SK-N-DZ (cell line): ENCODE data around the gene PSEN1.
A peak's percentile ranks its signal among the peaks of the same experiment; 100 is the strongest.

Experiments
- DNase-seq: peaks from one replicate; pipeline ENCODE4 v3.0.0-alpha.2; 2015; ENCODE audit warnings: low spot score

The PSEN1 gene

DNA sequence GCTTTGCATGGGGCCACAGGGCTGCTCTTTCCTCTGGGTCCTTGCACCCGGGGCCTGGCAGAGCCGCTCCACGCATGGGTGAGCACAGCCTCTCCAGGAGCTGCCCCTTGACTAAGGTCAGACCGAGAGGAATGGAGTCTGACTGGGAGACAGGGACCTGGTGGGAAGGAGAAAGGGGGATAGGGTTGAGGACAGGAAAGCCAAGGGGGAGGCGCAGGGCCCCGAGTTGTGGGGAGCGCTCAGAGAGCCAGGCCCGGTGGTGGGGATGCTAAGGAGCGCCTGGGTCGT, 117.0 kb downstream of the PSEN1 start:
- DNase-seq: no peak

DNA sequence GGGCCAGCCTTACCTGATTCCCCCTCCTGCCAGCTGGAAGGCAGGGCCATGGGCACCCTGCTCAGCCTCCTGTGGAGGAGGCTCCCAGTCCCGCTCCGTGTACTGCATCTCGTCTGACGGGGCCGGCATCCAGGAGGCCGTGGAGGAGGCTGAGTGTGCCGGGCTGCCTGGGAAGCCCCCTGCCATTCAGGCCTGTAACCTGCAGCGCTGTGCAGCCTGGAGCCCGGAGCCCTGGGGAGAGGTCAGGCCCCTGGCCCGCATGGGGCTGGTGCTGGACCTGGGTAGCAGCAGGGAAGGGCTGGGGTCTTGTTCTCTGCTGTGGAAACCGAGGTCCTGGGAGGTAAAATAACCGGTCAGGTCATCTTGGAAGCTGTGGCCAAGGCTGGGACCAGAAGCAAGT, 117.4 kb downstream of the PSEN1 start:
- no peak for DNase-seq

DNA sequence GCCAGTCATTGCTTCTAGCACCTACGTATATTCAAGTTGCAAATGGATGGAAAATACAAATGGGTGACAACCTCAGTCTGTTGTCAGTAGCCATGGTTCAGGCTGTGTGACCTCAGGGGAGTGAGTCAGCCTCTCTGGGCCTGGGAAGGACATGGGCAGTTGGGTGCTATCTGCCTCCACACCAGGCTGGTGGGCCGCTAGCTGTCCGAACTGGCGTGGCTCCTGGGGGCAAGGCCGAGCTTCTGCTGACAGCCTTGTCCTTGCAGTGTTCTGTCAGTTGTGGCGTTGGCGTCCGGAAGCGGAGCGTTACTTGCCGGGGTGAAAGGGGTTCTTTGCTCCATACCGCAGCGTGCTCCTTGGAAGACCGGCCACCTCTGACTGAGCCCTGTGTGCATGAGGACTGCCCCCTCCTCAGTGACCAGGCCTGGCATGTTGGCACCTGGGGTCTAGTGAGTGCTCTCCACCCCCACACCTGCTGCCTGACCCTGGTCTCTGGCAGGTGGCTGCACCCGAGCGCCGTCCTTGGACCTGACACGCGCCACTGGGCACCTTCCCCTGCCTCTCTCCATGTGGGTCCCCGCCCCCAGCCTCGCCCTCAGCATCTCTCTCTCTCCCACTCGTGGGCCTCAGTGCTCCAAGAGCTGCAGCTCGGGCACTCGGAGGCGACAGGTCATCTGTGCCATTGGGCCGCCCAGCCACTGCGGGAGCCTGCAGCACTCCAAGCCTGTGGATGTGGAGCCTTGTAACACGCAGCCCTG, 118.1 kb downstream of the PSEN1 start:
- DNase-seq: no peak

DNA sequence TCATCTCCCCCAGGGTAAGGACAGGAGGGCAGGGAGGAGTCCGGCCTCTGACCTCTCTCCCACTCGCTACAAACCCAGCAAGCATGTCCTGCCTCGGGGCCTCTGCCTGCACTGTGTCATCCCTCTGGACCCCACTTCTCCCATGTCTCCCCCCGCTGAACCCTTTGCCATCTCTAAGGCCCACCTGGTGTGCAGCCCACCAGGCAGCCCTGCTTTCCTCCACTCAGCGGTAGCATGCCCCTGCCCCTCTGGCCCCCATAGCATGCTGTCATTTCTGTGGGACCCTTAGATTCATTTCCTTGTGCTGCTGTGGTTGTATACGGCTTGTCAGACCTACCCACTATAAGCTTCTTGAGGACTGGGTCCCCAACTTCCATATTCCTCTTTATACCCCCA, 118.7 kb downstream of the PSEN1 start:
- no peak for DNase-seq

DNA sequence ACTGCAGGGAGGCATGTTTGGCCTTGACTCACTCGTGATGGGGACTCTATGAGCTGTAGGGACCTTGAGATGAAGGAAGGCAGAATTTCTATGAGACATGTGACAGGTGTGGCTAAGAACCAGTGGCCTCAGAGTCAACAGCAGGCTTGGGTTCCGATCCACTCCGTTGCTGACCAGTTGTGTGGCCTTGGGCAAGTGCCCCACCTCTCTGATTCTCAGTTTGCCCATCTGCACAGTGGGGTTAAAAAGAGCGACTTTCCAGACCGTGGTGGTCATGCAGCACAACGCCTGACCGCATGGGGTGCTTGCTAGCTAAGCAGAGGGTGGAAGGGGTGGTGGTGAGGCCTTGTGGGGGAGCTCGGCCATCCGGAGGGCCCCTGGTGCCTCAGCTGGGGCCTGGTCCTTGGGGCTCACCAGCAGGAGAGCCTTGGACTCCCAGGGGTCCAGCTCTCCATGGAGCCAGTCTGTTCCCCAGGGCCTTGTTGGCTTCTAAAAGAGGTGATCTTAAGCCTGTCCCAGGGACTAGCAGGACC, 119.5 kb downstream of the PSEN1 start:
- DNase-seq: no peak

DNA sequence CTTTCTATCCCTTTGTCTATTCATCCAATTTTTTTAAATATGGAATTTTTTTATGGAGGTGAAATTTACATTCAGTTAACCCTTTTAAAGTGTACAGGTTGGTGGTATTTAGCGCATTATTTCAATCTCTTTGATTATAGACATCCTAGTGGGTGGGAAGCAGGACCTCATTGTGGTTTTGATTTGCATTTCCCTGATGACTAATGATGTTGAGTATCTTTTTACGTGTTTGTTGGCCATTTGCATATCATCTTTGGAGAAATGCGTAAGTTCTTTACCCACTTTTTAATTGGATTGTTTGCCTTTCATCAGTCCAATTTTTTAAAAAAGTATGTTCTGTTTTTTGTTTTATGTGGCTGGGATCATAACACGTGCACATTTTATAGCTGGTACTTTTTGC, 121.8 kb downstream of the PSEN1 start:
- DNase-seq: no peak

DNA sequence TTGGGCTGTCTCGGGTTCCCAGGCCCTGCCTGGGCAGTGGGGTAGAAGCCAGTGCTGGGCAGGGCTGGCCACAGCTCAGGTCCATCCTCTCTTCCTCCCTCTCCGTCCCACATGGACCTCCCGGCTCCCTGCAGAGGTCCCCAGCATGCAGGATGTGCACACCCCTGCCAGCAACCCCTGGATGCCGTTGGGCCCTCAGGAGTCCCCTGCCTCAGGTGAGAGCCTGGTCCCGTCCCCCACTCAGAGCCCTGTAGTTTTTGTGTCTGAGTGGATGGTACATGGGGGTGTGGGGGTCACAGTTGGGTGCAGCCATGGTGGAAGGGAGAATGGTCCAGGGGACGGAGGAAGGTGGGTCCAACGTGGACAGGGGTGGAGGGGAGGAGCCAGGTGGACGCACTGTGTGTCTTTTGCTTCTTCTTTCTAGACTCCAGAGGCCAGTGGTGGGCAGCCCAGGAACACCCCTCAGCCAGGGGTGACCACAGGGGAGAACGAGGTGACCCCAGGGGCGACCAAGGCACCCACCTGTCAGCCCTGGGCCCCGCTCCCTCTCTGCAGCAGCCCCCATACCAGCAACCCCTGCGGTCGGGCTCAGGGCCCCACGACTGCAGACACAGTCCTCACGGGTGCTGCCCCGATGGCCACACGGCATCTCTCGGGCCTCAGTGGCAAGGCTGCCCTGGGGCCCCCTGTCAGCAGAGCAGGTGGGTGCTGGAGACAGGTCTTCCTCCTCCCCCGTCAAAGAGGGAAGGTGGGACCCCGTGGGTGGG, 122.7 kb downstream of the PSEN1 start:
- no peak for DNase-seq

DNA sequence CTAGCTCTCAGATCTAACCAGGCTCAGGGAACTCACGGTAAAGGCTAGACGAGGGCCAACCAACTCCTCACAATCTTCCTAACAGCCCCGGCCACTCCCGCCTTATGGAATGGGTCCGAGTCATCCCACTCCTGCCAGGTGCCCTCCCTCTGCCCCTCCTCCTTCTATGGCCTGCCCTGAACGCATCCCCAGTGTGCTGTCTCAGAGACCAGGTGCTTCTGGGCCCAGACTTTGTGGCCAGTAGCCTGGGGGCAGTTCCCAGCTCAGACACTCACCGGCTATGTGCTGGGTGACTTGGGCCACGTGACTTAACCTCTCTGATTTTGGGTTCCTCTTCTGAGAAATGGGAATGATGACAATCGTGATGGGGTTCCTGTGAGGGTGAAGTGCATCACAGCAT, 123.5 kb downstream of the PSEN1 start:
- DNase-seq: no peak

DNA sequence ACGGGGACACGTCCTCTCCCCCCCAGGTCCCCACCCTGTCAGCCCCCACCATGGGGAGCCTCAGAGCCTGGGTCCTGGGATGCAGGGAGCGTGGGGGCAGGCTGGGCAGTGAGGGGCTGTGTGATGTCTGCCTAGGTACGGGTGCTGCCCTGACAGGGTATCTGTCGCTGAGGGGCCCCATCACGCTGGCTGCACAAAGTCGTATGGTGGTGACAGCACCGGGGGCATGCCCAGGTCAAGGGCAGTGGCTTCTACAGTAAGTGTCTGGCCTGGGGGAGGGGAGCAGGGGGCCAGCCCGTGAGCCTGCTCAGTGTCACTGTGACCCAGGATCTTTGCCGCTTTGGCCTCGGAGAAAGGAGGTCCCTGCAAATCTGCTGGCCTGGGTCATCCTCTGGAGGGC, 124.3 kb downstream of the PSEN1 start:
- DNase-seq: peak; percentile 32

DNA sequence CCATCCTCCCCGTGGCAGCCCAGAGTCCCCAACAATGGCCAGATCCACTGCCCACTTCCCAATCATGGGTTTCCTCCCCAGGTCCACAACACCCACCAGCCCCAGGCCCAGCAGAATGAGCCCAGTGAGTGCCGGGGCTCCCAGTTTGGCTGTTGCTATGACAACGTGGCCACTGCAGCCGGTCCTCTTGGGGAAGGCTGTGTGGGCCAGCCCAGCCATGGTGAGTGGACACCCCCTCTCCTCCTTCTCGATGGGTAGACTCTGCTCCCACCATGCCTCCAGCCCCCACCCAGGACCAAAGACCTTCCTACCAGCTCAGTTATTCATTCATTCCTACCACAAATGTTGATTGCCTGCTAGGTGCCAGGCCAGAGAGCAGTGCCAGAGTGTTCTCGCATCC, 124.8 kb downstream of the PSEN1 start:
- no peak for DNase-seq

DNA sequence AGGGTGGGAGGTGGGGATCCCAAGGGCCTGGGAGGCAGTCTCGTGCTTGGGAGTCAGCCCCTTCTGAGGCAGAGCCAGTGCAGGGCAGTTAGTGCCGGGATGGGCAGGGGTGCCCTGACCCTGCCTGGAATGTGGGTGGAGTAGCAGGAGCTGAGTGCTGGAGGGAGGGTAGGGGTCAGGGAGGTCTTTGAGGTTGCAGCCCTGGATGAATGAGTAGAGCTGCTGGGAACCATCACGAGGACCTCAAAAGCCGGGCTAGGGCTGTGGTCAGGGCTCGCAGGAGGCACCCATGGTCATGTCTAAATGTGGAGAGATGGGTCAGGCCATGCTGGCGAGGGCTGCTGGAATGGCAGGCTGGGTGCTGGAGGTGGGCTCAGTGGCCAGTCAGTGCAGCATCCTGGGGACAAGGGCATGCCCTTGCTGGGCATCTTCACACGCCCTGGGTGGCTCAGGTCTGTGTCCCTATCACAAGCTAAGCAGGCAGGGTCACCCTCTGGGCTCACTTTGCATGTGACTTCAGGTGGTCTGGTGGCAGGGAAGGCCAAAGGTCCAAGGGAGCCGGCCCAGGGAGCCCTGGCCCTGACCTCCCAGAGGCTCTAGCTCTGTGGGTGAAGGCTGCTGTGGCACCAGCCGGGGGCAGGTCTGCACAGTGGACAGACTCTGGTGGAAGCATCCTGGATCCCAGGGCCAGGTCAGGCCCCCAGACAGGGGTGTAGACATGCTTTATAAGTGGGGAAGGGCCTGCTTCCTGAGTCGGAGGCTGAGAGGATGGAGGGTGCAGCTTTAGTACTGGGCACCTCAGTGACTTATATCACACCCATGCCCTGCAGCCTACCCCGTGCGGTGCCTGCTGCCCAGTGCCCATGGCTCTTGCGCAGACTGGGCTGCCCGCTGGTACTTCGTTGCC, 125.5 kb downstream of the PSEN1 start:
- DNase-seq: no peak

DNA sequence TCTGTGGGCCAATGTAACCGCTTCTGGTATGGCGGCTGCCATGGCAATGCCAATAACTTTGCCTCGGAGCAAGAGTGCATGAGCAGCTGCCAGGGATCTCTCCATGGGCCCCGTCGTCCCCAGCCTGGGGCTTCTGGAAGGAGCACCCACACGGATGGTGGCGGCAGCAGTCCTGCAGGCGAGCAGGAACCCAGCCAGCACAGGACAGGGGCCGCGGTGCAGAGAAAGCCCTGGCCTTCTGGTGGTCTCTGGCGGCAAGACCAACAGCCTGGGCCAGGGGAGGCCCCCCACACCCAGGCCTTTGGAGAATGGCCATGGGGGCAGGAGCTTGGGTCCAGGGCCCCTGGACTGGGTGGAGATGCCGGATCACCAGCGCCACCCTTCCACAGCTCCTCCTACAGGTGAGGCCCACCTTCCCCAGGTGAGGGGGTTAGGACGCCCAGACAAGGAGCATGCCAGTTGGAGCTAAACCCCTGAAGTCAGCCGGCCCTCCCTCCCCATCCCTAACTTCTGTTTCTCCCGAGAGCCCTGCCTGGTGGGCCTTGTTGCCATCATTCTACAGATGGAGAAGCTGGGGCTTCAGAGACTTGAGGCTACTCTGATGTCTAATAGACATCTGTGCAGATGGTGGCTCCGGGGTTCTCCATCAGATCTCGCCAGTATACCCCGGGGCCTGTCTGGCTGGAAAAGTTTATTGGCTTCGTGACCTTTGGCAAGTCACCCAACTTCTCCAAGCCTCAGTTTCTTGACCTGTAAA, 126.3 kb downstream of the PSEN1 start:
- DNase-seq: no peak

DNA sequence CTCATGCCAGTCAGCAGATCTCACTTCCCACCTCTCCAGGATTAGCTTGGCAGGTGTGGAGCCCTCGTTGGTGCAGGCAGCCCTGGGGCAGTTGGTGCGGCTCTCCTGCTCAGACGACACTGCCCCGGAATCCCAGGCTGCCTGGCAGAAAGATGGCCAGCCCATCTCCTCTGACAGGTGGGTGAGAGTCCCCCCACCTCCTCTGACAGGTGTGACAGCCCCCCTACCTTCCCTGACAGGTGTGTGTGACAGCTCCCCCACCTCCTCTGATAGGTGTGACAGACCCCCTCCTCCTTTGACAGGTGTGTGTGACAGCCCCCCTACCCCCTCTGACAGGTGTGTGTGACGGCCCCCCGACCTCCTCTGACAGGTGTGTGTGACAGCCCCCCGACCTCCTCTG, 127.3 kb downstream of the PSEN1 start:
- no peak for DNase-seq

DNA sequence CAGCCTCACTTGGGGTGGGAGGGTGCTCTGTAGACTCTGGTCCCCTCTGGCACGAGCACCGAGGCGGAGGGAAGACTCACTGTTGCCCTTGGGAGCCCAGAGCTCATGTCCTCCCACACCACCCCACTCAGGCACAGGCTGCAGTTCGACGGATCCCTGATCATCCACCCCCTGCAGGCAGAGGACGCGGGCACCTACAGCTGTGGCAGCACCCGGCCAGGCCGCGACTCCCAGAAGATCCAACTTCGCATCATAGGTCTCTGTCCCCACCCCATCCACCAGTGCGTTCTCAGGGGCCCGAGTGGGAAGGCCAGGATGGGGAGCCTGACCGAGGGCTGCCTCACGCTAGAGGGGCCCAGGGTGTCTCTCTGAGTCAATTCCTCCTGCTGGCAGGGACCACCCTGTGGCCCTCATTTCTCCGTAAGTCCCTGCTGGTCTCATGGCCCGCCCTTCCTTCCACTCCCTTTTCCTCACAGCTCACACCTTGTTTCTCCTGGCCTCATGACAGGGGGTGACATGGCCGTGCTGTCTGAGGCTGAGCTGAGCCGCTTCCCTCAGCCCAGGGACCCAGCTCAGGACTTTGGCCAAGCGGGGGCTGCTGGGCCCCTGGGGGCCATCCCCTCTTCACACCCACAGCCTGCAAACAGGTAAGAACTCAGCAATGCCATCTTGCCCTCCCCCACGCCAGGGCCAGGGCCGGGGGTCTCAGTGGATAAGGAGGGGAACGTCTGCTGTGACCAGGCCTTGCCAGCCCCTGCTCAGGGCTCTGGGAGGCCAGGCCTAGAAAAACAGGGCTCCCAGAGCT, 128.0 kb downstream of the PSEN1 start:
- DNase-seq: no peak

DNA sequence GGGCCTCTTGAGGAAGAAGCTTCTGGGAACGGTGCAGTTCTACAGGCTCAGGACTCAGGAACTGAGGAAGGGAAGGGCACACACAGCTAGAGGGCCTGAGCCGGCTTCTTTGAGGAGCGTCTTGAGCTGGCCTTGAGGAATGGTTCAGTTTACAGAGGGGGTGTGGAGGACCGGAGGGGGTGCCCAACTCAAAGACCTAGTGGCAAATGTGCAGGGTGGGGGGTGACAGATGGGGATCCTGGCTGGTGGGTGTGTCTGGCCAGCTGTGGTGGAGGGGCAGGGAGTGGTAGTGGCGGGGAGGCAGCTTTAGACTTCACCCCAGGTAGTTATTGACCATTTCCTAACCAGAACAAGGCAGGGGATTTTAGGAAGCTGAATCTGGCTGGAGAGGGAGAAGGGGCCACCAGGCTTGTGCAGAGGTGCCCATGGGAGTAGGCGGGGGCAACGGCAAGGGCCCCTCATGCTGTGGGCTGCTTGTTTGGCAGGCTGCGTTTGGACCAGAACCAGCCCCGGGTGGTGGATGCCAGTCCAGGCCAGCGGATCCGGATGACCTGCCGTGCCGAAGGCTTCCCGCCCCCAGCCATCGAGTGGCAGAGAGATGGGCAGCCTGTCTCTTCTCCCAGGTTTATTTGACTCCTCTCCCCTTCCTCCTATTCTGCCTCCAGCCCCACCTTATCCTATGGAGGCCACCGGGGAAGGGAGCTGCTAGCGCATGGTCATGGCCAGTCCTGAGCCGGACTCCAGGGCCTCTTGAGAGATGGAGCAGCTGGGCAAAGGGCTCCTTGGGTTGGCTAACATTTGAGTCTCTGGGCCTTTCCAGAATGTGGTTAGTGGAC, 128.8 kb downstream of the PSEN1 start:
- DNase-seq: no peak

DNA sequence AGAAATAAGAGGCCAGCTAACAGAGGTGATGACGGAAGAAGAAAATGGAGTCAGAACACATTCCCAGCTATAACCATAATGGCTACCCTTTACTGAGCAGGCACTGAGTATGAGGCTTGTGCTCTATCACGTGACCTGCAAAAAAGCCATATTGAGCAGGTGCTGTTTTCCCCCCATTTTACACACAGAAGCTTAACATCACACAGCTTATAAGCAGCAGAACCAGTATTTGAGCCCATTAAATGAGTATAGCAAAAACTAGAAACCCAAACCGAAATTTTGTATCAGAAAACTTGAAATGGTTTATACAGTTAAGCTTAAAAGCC, 129.4 kb downstream of the PSEN1 start:
- no peak for DNase-seq

DNA sequence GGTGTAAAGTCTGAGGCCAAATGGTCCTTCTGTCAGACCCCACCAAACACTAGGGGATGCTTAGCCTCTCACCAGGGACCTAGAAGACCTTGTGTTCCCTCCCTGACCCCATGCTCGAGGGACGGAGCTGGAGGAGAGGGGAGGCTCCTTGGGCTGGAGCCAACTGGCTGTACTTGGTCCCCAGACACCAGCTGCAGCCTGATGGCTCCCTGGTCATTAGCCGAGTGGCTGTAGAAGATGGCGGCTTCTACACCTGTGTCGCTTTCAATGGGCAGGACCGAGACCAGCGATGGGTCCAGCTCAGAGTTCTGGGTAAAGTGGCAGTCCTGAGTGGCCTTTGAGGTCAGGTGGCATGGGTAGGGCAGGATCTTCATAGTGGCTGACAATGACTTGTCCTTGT, 130.0 kb downstream of the PSEN1 start:
- DNase-seq: no peak

DNA sequence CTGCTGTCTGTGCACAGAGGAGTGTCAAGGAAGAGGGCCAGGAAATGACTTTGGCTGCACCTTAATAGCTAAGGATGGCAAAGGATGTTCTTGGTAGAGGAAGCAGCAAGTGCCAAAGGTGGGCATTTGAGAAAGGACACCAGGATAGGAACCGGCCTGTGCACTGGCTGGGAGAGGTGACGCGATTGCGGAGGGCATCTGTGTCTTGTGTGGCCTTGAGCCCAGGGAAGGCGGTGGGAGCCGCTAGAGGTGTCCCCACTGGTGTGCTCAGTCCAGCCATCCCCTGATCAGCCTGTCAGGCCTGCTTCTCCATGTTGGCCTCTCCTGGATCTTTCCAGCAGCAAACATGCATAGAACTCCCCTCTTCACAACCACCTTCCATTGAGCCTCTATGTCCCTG, 131.2 kb downstream of the PSEN1 start:
- DNase-seq: no peak

DNA sequence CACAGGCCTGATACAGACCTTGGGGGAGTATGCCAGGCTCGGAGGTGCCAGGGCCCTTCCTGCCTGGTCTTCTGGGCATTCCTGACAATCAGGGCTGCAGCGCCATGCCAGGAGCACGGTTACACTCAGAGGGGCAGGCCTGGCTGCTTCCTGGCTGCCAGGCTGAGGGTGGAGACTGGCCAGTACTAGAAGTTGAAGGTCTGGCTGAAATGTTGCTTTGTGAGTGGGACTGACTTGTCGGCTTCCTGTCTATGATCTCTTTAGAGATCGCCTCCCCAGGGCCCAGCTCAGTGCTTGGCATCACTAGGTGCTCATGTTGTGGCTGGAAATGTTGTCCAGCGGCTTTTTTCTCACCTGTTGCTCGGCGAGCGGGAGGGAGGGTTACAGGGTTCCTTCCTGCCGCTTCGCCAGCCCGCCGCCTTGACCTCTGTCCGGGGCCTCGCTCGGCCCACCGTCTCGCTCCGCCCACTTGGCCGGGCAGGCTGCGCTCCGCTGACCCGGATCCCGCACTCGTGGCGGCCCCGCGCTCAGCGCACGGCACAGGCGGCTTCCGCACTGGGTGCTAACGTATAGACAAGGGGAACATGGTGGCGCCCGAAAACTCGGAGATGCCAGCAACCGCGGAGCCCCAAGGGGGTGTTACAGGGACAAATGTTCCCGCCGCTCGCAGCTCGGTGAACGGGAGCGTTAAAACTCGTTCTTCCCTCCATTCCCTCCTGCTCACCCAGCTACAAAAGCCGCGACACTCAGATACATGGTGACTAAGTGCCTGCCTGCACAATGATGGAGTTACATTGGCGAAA, 133.6 kb downstream of the PSEN1 start:
- DNase-seq: no peak
